ENCODE results near the gene WWOX.

DNA sequence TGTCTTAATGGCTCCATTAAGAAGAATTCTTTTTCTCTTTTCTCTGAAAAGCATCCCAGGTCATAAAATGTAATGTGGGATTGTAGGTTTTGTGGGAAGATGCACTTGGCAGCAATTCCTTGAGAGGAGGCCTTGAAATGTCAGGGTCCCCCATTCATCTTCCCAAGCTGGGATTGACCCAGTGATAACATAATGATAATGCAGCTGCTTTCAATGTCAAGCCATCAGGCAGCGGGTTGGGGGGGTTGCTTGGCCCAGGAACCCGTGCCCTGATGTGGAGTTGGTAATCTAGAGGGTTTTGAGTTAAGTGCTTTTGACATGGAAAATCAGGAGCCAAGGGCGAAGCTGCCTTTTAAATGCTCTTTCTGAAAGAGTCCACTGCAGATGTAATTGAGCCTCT is 484.0 kb downstream of the WWOX start:
- TF ChIP-seq POLR2AphosphoS5 (IDR thresholded peaks at IDR 0.05) (no peak), POLR2A (IDR thresholded peaks at IDR 0.05) (no peak), CTCF (IDR thresholded peaks at IDR 0.05) (no peak)
